ENCODE measurements around the gene OR6B2.
A peak's percentile ranks its signal among the peaks of the same experiment; 100 is the strongest.

OR6B2 gene

GRCh38 chr2:240041363-240041762 is 11.1 kb upstream of the OR6B2 start:
- DNase-seq (ENCODE audit: low read depth): no peak

GRCh38 chr2:240037358-240037757 is 7.1 kb upstream of the OR6B2 start:
- no peak for DNase-seq (ENCODE audit: low read depth)

GRCh38 chr2:240033330-240033678 is 3.1 kb upstream of the OR6B2 start:
- DNase-seq (ENCODE audit: low read depth): no peak

GRCh38 chr2:240032406-240033329 is 2.4 kb upstream of the OR6B2 start:
- no peak for DNase-seq (ENCODE audit: low read depth)

GRCh38 chr2:240024766-240025165 is 5.5 kb downstream of the OR6B2 start:
- DNase-seq (ENCODE audit: low read depth): no peak

- no peak for DNase-seq (ENCODE audit: low read depth)
Observed at GRCh38 chr2:240023792-240024191, 6.4 kb downstream of the OR6B2 start.

GRCh38 chr2:240021488-240022104 is 8.6 kb downstream of the OR6B2 start:
- DNase-seq (ENCODE audit: low read depth): peak; percentile 32

- DNase-seq (ENCODE audit: low read depth): no peak
Observed at GRCh38 chr2:240018071-240018750, 12.0 kb downstream of the OR6B2 start.

- no peak for DNase-seq (ENCODE audit: low read depth)
Observed at GRCh38 chr2:240014327-240014726, 15.9 kb downstream of the OR6B2 start.

GRCh38 chr2:240013343-240013742 is 16.9 kb downstream of the OR6B2 start:
- DNase-seq (ENCODE audit: low read depth): no peak

- no peak for DNase-seq (ENCODE audit: low read depth)
Observed at GRCh38 chr2:240002983-240003382, 27.2 kb downstream of the OR6B2 start.

GRCh38 chr2:240000671-240001070 is 29.6 kb downstream of the OR6B2 start:
- DNase-seq (ENCODE audit: low read depth): no peak

GRCh38 chr2:239997686-239998409 is 32.4 kb downstream of the OR6B2 start:
- no peak for DNase-seq (ENCODE audit: low read depth)

GRCh38 chr2:239994086-239994485 is 36.1 kb downstream of the OR6B2 start:
- no peak for DNase-seq (ENCODE audit: low read depth)

- no peak for DNase-seq (ENCODE audit: low read depth)
Observed at GRCh38 chr2:239993291-239993690, 36.9 kb downstream of the OR6B2 start.

GRCh38 chr2:239991689-239992314 is 38.4 kb downstream of the OR6B2 start:
- no peak for DNase-seq (ENCODE audit: low read depth)

GRCh38 chr2:239990966-239991365 is 39.3 kb downstream of the OR6B2 start:
- no peak for DNase-seq (ENCODE audit: low read depth)

GRCh38 chr2:239985356-239985755 is 44.9 kb downstream of the OR6B2 start:
- no peak for DNase-seq (ENCODE audit: low read depth)

GRCh38 chr2:239984421-239985194 is 45.6 kb downstream of the OR6B2 start:
- DNase-seq (ENCODE audit: low read depth): no peak

GRCh38 chr2:239983004-239983778 is 47.0 kb downstream of the OR6B2 start:
- DNase-seq (ENCODE audit: low read depth): no peak
